Measurements from ENCODE around the gene MYLK. TPM values are rescaled to one million over a fixed set of nuclear protein-coding genes. Genes with fewer than 3 reads are reported as not detected.

The MYLK gene
- total and polyA plus RNA-seq, 4 donors: 17.1 to 158 (median 41.9) TPM

- peaks cover 0 to 22% (median 0%) of the 10 kb centered on the region in 4 donors for H3K4me1 ChIP-seq (ENCODE audit: control insufficient read depth in 4 of 4, insufficient read depth in 4 of 4, low read length in 3 of 4)
- no peaks in the 10 kb centered on the region for H3K36me3 ChIP-seq (ENCODE audit: control insufficient read depth in 4 of 4, insufficient read depth in 3 of 4, low read depth in 1 of 4, low read length in 3 of 4)
- H3K27ac ChIP-seq (ENCODE audit: low read depth in 1 of 2, low read length in 2 of 2): no peak overlapping the region
- H3K27me3 ChIP-seq (ENCODE audit: control insufficient read depth in 4 of 4, insufficient read depth in 4 of 4, low read length in 3 of 4): no peaks in the 10 kb centered on the region
- TF ChIP-seq RAD21 (IDR thresholded peaks at IDR 0.05): peak in 1 of 2 donors; percentile 26
- no peak for TF ChIP-seq ZBTB33 (IDR thresholded peaks at IDR 0.05)
- no peak for TF ChIP-seq RXRA (IDR thresholded peaks at IDR 0.05)
- H3K9ac ChIP-seq (ENCODE audit: low read depth in 1 of 2, low read length in 2 of 2): no peak overlapping the region
- DNase-seq (ENCODE audit: low spot score): no peak
- H3K4me3 ChIP-seq (ENCODE audit: low read depth in 1 of 3, low read length in 3 of 3): no peak overlapping the region
- H3K9me3 ChIP-seq (ENCODE audit: control insufficient read depth in 4 of 4, low read length in 3 of 4): no peaks in the 10 kb centered on the region
Measured at GRCh38 chr3:123876858-123877257, 7.3 kb downstream of the MYLK start.

GRCh38 chr3:123872621-123873020, 11.5 kb downstream of the MYLK start:
- WGBS: 45% methylated on average over 1 of the region's 1 CpG

More at GRCh38 chr3:123872621-123873020, 11.5 kb downstream of the MYLK start:
- Histone ChIP-seq H3K4me3 (ENCODE audit: low read depth in 1 of 3, low read length in 3 of 3) (no peak overlapping the region), H3K27me3 (ENCODE audit: control insufficient read depth in 4 of 4, insufficient read depth in 4 of 4, low read length in 3 of 4) (no peaks in the 10 kb centered on the region), H3K27ac (ENCODE audit: low read depth in 1 of 2, low read length in 2 of 2) (no peak overlapping the region), H3K9ac (ENCODE audit: low read depth in 1 of 2, low read length in 2 of 2) (no peak overlapping the region), H3K4me1 (ENCODE audit: control insufficient read depth in 4 of 4, insufficient read depth in 4 of 4, low read length in 3 of 4) (peaks cover 0 to 9% (median 0%) of the 10 kb centered on the region in 4 donors), H3K36me3 (ENCODE audit: control insufficient read depth in 4 of 4, insufficient read depth in 3 of 4, low read depth in 1 of 4, low read length in 3 of 4) (no peaks in the 10 kb centered on the region), H3K9me3 (ENCODE audit: control insufficient read depth in 4 of 4, low read length in 3 of 4) (no peaks in the 10 kb centered on the region)
- no peak for DNase-seq (ENCODE audit: low spot score)
- TF ChIP-seq HNF4G (IDR thresholded peaks at IDR 0.05) (no peak), RXRA (IDR thresholded peaks at IDR 0.05) (no peak), GABPA (IDR thresholded peaks at IDR 0.05 in 1 of 2, conservative IDR thresholded peaks at IDR 0.05 in 1 of 2) (no peak), REST (IDR thresholded peaks at IDR 0.05) (no peak), EGR1 (IDR thresholded peaks at IDR 0.05; ENCODE audit: low read depth in 2 of 2) (no peak), CTCF (IDR thresholded peaks at IDR 0.05; ENCODE audit: low read depth, low read length, missing input control) (no peak), YY1 (IDR thresholded peaks at IDR 0.05) (no peak), JUND (IDR thresholded peaks at IDR 0.05) (no peak), NR2F2 (IDR thresholded peaks at IDR 0.05) (no peak), FOXA1 (IDR thresholded peaks at IDR 0.05) (no peak), RAD21 (IDR thresholded peaks at IDR 0.05) (no peak), FOXA2 (IDR thresholded peaks at IDR 0.05) (no peak), ATF3 (IDR thresholded peaks at IDR 0.05) (no peak), ZBTB33 (IDR thresholded peaks at IDR 0.05) (no peak), HNF4A (conservative IDR thresholded peaks at IDR 0.05) (no peak), TAF1 (conservative IDR thresholded peaks at IDR 0.05) (no peak), SP1 (IDR thresholded peaks at IDR 0.05) (no peak), MAX (IDR thresholded peaks at IDR 0.05) (no peak)

Data from liver (tissue), 9 donors.